GM12864 (cell line): ENCODE data around the gene ITPRIPL1.

Source experiments
- DNase-seq: peaks from one replicate; pipeline ENCODE4 v3.0.0-alpha.2; 2011; ENCODE audit warnings: low read depth
- H3K4me3 ChIP-seq: 2 replicates; pipeline ENCODE4 v1.5.1; 2011; ENCODE audit warnings: mild to moderate bottlenecking, low read depth, low read length, control low read depth
- TF ChIP-seq, protein P1 (sequence below): IDR thresholded peaks from 2 replicates; pipeline ENCODE4 v1.5.1; 2011; ENCODE audit warnings: low read depth, mild to moderate bottlenecking, moderate library complexity, low read length, control low read depth, inconsistent platforms; ENCODE audit errors: missing control alignments

ITPRIPL1 gene

DNA sequence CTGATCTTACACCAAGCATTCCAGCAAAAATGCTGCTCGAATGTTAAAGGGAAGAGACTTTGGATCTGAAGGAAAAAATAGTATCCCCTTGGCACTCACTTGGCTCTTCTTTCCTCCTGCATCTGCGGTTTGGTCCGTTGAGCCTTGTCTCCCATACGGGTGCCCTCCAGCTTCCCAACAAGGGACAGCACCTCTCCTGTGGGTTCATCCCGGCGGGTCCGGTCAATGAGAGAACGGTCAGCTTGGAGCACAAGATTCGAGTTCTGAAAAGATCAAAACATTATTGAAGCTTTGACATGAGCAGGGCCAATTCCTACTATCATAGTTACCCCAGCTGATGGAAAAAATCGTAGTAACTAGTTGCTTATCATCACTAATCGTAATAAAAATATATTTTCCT is 20.5 kb upstream of the ITPRIPL1 start:
- TF ChIP-seq, protein P1, sequence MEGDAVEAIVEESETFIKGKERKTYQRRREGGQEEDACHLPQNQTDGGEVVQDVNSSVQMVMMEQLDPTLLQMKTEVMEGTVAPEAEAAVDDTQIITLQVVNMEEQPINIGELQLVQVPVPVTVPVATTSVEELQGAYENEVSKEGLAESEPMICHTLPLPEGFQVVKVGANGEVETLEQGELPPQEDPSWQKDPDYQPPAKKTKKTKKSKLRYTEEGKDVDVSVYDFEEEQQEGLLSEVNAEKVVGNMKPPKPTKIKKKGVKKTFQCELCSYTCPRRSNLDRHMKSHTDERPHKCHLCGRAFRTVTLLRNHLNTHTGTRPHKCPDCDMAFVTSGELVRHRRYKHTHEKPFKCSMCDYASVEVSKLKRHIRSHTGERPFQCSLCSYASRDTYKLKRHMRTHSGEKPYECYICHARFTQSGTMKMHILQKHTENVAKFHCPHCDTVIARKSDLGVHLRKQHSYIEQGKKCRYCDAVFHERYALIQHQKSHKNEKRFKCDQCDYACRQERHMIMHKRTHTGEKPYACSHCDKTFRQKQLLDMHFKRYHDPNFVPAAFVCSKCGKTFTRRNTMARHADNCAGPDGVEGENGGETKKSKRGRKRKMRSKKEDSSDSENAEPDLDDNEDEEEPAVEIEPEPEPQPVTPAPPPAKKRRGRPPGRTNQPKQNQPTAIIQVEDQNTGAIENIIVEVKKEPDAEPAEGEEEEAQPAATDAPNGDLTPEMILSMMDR: no peak
- no peak for DNase-seq
- peak overlapping the region; percentile 72 for H3K4me3 ChIP-seq

DNA sequence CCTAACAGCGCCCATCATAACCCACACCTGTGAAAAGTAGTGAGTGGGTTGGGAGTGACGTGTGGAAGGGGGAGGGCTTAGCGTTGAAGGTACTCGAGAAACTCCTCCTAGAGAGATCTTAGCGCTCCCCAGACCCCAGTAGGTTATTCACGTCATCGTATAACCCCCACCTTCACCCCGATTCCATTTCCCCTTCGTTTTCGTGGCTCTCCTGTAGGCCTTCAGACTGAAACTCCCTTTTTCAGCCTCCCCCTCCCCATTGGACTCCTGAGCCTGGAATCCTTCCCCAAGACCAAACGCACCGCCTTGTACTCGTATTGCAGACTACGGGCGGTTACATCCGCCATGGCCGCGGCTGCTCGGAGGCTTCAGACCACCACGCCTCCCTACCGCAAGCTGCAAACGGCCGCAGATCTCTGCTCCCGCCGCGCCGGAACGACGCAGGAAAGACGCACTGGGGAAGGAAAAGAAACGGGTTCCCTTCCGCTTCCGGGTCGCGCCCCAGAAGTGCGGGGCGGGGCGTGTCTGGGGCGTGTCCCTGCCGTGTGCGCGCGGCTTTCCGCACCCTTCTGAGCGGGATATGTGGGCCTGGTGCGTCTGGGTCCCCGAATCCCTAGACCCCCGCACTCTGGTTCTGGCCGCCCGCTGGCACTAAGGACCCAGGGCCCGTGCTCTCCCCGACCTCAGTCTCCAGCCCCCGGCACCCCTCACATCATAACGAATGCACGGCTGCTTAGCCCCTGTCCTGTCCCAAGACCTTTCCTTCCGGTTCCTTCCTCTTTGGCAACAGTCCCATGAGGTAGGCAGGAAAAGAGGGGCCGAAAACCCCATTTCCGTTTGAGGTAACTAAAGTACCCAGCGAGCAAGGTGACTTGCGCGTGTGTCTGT is 19.8 kb upstream of the ITPRIPL1 start, which contains the start of gene SNRNP200:
Gene SNRNP200, minus strand, starts transcription at position 456 of the 888 bp plus-strand sequence. Its CDS starts 109 bp downstream, at position 347.
- TF ChIP-seq, protein P1: no peak
- DNase-seq: peak; percentile 67
- H3K4me3 ChIP-seq: peak within 1 kb of the TSS; percentile 72

DNA sequence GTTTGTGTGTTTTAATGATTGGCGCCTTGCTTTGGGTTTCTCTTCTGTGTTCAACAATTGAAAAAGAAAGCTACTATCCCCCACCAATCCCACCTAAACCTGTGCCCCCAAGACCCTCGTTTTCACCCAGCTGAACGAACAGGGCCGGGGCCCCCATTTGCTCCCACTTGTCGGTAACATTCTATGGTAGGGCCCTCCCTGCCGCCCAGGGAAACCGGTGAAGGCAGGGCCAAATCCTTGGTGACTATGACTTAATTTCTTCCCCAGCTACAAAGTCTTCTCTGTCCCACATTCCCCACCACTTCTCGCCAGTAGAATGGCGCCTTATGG is 19.2 kb upstream of the ITPRIPL1 start:
- no peak for DNase-seq
- peak overlapping the region; percentile 72 for H3K4me3 ChIP-seq

DNA sequence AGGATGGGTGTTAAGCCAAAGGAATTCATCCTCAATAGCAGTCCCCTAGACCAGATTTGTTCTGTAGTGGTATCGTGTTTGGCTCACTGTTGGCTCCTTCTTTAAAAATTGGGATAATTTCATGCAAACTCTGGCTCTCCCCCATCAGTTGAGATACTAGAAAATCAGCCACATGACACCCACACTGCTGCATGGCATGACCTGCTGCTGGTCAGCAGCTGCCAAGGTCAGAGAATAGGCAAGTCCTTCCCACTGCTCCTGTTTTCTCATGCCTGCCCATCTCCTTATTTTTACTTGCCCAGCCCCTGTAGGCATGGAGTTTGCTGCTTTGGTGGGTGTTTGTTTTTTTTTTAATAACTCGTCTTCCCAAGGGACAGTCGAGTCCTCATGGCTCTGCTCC is 18.7 kb upstream of the ITPRIPL1 start:
- H3K4me3 ChIP-seq: peak overlapping the region; percentile 72

More for the DNA sequence above, 19.2 kb upstream of the ITPRIPL1 start:
- TF ChIP-seq, protein P1: no peak

DNA sequence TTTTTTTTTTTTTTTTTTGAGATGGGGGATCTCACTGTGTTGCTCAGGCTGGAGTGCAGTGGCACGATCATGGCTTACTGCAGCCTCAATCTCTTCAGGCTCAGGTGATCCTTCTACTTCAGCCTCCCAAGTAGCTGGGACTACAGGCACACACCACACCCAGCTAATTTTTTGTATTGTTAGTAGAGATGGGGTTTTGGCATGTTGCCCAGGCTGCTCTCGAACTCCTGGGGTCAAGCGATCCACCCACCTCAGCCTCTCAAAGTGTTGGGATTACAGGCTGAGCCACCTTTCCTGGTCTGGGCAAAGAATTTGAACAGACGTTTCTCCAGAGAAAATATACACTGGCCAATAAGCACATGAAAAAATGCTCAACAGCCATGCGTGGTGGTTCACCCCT is 16.9 kb upstream of the ITPRIPL1 start:
- TF ChIP-seq, protein P1: no peak
- H3K4me3 ChIP-seq: no peak overlapping the region
- no peak for DNase-seq

More for the DNA sequence above, 18.7 kb upstream of the ITPRIPL1 start:
- DNase-seq: no peak
- TF ChIP-seq, protein P1: no peak

DNA sequence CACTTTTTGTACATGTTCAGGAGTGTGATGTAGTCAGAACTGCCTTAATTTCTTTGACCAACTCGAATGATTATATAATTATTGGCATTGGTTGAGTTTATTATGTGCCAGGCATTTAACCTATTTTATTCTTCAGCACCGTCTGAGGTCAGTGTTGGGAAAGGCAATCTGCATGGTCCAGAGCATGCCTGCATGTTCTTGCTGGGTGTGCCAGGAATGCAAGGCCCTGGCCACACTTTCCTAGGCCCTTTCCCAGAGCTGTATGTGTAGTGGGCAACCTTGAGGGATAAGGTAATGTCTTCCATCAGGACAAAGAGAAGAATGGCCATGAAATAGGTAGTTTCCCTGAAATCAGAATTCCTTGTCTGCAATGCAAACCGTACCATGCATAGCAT is 10.1 kb upstream of the ITPRIPL1 start:
- no peak overlapping the region for H3K4me3 ChIP-seq
- TF ChIP-seq, protein P1: no peak
- DNase-seq: no peak
